Measurements from ENCODE around the gene CDC20B. TPM values are rescaled to one million over a fixed set of nuclear protein-coding genes. Genes with fewer than 3 reads are reported as not detected.

CDC20B gene
- total and polyA plus RNA-seq, 4 donors: 0.28 TPM; not detected in 3

- Histone ChIP-seq H3K27ac (ENCODE audit: low read depth in 1 of 2, low read length in 2 of 2) (no peak overlapping the region), H3K4me1 (ENCODE audit: control insufficient read depth in 4 of 4, insufficient read depth in 4 of 4, low read length in 3 of 4) (no peaks in the 10 kb centered on the region), H3K27me3 (ENCODE audit: control insufficient read depth in 4 of 4, insufficient read depth in 4 of 4, low read length in 3 of 4) (peaks cover 0 to 4% (median 0%) of the 10 kb centered on the region in 4 donors), H3K4me3 (ENCODE audit: low read depth in 1 of 3, low read length in 3 of 3) (no peak overlapping the region), H3K36me3 (ENCODE audit: control insufficient read depth in 4 of 4, insufficient read depth in 3 of 4, low read depth in 1 of 4, low read length in 3 of 4) (no peaks in the 10 kb centered on the region), H3K9me3 (ENCODE audit: control insufficient read depth in 4 of 4, low read length in 3 of 4) (no peaks in the 10 kb centered on the region), H3K9ac (ENCODE audit: low read depth in 1 of 2, low read length in 2 of 2) (no peak overlapping the region)
- DNase-seq (ENCODE audit: low spot score): no peak
- WGBS: 92% methylated on average over 3 of the region's 3 CpGs
- TF ChIP-seq, protein P1, sequence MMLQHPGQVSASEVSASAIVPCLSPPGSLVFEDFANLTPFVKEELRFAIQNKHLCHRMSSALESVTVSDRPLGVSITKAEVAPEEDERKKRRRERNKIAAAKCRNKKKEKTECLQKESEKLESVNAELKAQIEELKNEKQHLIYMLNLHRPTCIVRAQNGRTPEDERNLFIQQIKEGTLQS (IDR thresholded peaks at IDR 0.05): no peak
- no peak for TF ChIP-seq YY1 (IDR thresholded peaks at IDR 0.05)
These were observed 106.7 kb downstream of the CDC20B start for GRCh38 chr5:55066277-55066676.

GRCh38 chr5:55064523-55064922 lies 108.5 kb downstream of the CDC20B start:
- no peaks in the 10 kb centered on the region for H3K4me1 ChIP-seq (ENCODE audit: control insufficient read depth in 4 of 4, insufficient read depth in 4 of 4, low read length in 3 of 4)
- WGBS: 88% methylated on average over 3 of the region's 3 CpGs
- TF ChIP-seq FOXA2 (IDR thresholded peaks at IDR 0.05) (no peak), GABPA (IDR thresholded peaks at IDR 0.05 in 1 of 2, conservative IDR thresholded peaks at IDR 0.05 in 1 of 2) (no peak), RAD21 (IDR thresholded peaks at IDR 0.05) (no peak)
- DNase-seq (ENCODE audit: low spot score): no peak
- H3K9me3 ChIP-seq (ENCODE audit: control insufficient read depth in 4 of 4, low read length in 3 of 4): no peaks in the 10 kb centered on the region
- H3K4me3 ChIP-seq (ENCODE audit: low read depth in 1 of 3, low read length in 3 of 3): no peak overlapping the region
- peaks cover 0 to 4% (median 0%) of the 10 kb centered on the region in 4 donors for H3K27me3 ChIP-seq (ENCODE audit: control insufficient read depth in 4 of 4, insufficient read depth in 4 of 4, low read length in 3 of 4)
- no peaks in the 10 kb centered on the region for H3K36me3 ChIP-seq (ENCODE audit: control insufficient read depth in 4 of 4, insufficient read depth in 3 of 4, low read depth in 1 of 4, low read length in 3 of 4)
- H3K27ac ChIP-seq (ENCODE audit: low read depth in 1 of 2, low read length in 2 of 2): no peak overlapping the region
- H3K9ac ChIP-seq (ENCODE audit: low read depth in 1 of 2, low read length in 2 of 2): no peak overlapping the region

- no peak overlapping the region for H3K9ac ChIP-seq (ENCODE audit: low read depth in 1 of 2, low read length in 2 of 2)
- H3K4me3 ChIP-seq (ENCODE audit: low read depth in 1 of 3, low read length in 3 of 3): no peak overlapping the region
- 76% methylated on average over 2 of the region's 2 CpGs for WGBS
- H3K27me3 ChIP-seq (ENCODE audit: control insufficient read depth in 4 of 4, insufficient read depth in 4 of 4, low read length in 3 of 4): peaks cover 0 to 4% (median 0%) of the 10 kb centered on the region in 4 donors
- DNase-seq (ENCODE audit: low spot score): no peak
- no peak overlapping the region for H3K27ac ChIP-seq (ENCODE audit: low read depth in 1 of 2, low read length in 2 of 2)
- H3K9me3 ChIP-seq (ENCODE audit: control insufficient read depth in 4 of 4, low read length in 3 of 4): no peaks in the 10 kb centered on the region
- H3K36me3 ChIP-seq (ENCODE audit: control insufficient read depth in 4 of 4, insufficient read depth in 3 of 4, low read depth in 1 of 4, low read length in 3 of 4): no peaks in the 10 kb centered on the region
- TF ChIP-seq RAD21 (IDR thresholded peaks at IDR 0.05) (no peak), YY1 (IDR thresholded peaks at IDR 0.05) (no peak), REST (IDR thresholded peaks at IDR 0.05) (no peak), NR2F2 (IDR thresholded peaks at IDR 0.05) (no peak)
- no peaks in the 10 kb centered on the region for H3K4me1 ChIP-seq (ENCODE audit: control insufficient read depth in 4 of 4, insufficient read depth in 4 of 4, low read length in 3 of 4)
These were observed 109.1 kb downstream of the CDC20B start for GRCh38 chr5:55063899-55064298.

- 81% methylated on average over 5 of the region's 5 CpGs for WGBS
- TF ChIP-seq REST (IDR thresholded peaks at IDR 0.05): no peak
- TF ChIP-seq YY1 (IDR thresholded peaks at IDR 0.05): no peak
- TF ChIP-seq FOXA1 (IDR thresholded peaks at IDR 0.05): no peak
- TF ChIP-seq, protein P1 (IDR thresholded peaks at IDR 0.05): no peak
- TF ChIP-seq RAD21 (IDR thresholded peaks at IDR 0.05): no peak
- no peak for TF ChIP-seq TAF1 (conservative IDR thresholded peaks at IDR 0.05)
- TF ChIP-seq, protein P2, sequence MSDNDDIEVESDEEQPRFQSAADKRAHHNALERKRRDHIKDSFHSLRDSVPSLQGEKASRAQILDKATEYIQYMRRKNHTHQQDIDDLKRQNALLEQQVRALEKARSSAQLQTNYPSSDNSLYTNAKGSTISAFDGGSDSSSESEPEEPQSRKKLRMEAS (IDR thresholded peaks at IDR 0.05): no peak
- no peak for TF ChIP-seq JUND (IDR thresholded peaks at IDR 0.05)
- TF ChIP-seq RXRA (IDR thresholded peaks at IDR 0.05): no peak
These were observed 109.6 kb downstream of the CDC20B start for GRCh38 chr5:55063220-55063863.

More at GRCh38 chr5:55063220-55063863, 109.6 kb downstream of the CDC20B start:
- no peaks in the 10 kb centered on the region for H3K4me1 ChIP-seq (ENCODE audit: control insufficient read depth in 4 of 4, insufficient read depth in 4 of 4, low read length in 3 of 4)
- no peak overlapping the region for H3K27ac ChIP-seq (ENCODE audit: low read depth in 1 of 2, low read length in 2 of 2)
- DNase-seq (ENCODE audit: low spot score): no peak
- no peak overlapping the region for H3K4me3 ChIP-seq (ENCODE audit: low read depth in 1 of 3, low read length in 3 of 3)
- H3K9me3 ChIP-seq (ENCODE audit: control insufficient read depth in 4 of 4, low read length in 3 of 4): no peaks in the 10 kb centered on the region
- H3K9ac ChIP-seq (ENCODE audit: low read depth in 1 of 2, low read length in 2 of 2): no peak overlapping the region
- H3K36me3 ChIP-seq (ENCODE audit: control insufficient read depth in 4 of 4, insufficient read depth in 3 of 4, low read depth in 1 of 4, low read length in 3 of 4): no peaks in the 10 kb centered on the region
- H3K27me3 ChIP-seq (ENCODE audit: control insufficient read depth in 4 of 4, insufficient read depth in 4 of 4, low read length in 3 of 4): peaks cover 0 to 4% (median 0%) of the 10 kb centered on the region in 4 donors

All from liver (tissue), 9 donors.